Muscle of leg (tissue), 11 donors: ENCODE results near the gene CCM2. TPM values are rescaled to one million over a fixed set of nuclear protein-coding genes. Genes with fewer than 3 reads are reported as not detected.

Experiments used
- DNase-seq: peaks from one replicate; pipeline ENCODE4 v3.0.0; 2013
- H3K27ac ChIP-seq: one replicate; pipeline ENCODE4 v1.5.1; 2013; ENCODE audit warnings: mild to moderate bottlenecking, low read length, control low read depth
- H3K27me3 ChIP-seq: one replicate; pipeline ENCODE4 v1.6.1; 2013; ENCODE audit warnings: low read length; ENCODE audit not compliant: control insufficient read depth, insufficient read depth
- H3K36me3 ChIP-seq: one replicate; pipeline ENCODE4 v1.6.1; 2013; ENCODE audit warnings: low read length; ENCODE audit not compliant: control insufficient read depth, insufficient read depth
- H3K4me1 ChIP-seq: one replicate; pipeline ENCODE4 v1.6.1; 2013; ENCODE audit warnings: low read length; ENCODE audit not compliant: control insufficient read depth, insufficient read depth
- H3K4me3 ChIP-seq: one replicate; pipeline ENCODE4 v1.5.1; 2013; ENCODE audit warnings: low read length, control low read depth
- H3K9me3 ChIP-seq: replicated peaks from 2 replicates; pipeline ENCODE4 v1.6.1; 2013; ENCODE audit warnings: low read depth, low read length; ENCODE audit not compliant: control insufficient read depth
- WGBS: methylation state at CpG from one replicate; pipeline ENCODE4 v1.1.5; 2013; ENCODE audit warnings: missing lambda C conversion rate; ENCODE audit not compliant: insufficient coverage; 5-methylcytosine and 5-hydroxymethylcytosine counted together
- polyA plus RNA-seq, 8 donors: library from polyadenylated mRNA; unstranded; fragments of 120-200 nt; gene quantifications; one replicate each; pipeline versions ENCODE4 v1.2.1 to v1.2.3, GENCODE V29; 2013; ENCODE audit warnings: inconsistent platforms in 1 of 8, low replicate concordance in 1 of 8; ENCODE audit not compliant: insufficient read length in 8 of 8, insufficient read depth in 1 of 8
- total RNA-seq: library from RNA; stranded (reverse); fragments of 120-200 nt; gene quantifications from one replicate; pipeline ENCODE4 v1.2.4, GENCODE V29; 2013

Gene CCM2
- total and polyA plus RNA-seq, 9 donors: 36.1 to 47.2 (median 43.1) TPM

DNA sequence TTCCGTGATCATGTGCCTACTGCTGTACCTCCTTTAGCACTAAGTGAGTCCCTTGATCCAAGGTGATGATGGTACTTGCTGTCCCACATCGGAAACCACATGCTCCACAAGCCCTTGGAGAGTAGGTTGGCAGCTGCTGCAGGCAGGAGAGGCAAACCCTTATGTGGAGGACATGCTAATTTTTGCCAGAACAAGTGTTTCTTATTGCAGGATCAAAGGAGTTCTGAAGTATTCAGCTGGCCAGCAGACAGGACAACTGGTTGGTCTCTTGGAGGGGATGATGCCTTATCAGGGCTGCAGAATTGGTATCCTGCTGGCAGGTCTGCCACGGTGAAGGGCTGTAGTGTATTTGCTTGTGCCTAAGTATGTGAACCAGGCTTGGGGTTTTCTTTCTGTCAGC is 52.0 kb downstream of the CCM2 start:
- peaks cover 24% of the 10 kb centered on the region for H3K36me3 ChIP-seq
- 87% methylated on average over 3 of the region's 3 CpGs for whole genome bisulfite sequencing
- no peaks in the 10 kb centered on the region for H3K27me3 ChIP-seq
- no peak overlapping the region for H3K4me3 ChIP-seq
- DNase-seq: peak; percentile 30
- H3K27ac ChIP-seq: no peak overlapping the region
- peaks cover 4% of the 10 kb centered on the region for H3K4me1 ChIP-seq
- H3K9me3 ChIP-seq: no peaks in the 10 kb centered on the region

DNA sequence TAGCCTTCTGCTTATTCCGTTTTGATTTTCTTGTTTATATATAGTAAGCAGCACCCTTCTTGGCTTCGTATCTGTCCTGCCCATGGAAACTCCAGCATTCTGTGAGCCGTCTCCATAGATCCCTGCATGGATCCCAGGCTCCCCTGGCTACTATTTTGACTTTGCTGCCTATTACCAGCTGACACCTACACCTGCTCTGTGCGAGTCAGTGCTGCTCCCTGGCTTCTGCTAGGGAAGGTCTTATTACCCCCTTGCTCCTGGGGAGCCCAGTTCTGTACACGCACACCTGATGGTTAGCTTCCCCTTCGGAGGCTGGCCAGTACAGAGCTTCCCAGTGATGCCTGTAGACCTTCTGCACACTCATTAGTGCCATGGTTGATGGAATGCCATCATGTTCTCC is 53.4 kb downstream of the CCM2 start:
- DNase-seq: no peak
- Histone ChIP-seq H3K9me3 (no peaks in the 10 kb centered on the region), H3K36me3 (peaks cover 19% of the 10 kb centered on the region), H3K4me3 (no peak overlapping the region), H3K27me3 (no peaks in the 10 kb centered on the region), H3K4me1 (peaks cover 4% of the 10 kb centered on the region), H3K27ac (no peak overlapping the region)
- WGBS: 80% methylated on average over 3 of the region's 6 CpGs

DNA sequence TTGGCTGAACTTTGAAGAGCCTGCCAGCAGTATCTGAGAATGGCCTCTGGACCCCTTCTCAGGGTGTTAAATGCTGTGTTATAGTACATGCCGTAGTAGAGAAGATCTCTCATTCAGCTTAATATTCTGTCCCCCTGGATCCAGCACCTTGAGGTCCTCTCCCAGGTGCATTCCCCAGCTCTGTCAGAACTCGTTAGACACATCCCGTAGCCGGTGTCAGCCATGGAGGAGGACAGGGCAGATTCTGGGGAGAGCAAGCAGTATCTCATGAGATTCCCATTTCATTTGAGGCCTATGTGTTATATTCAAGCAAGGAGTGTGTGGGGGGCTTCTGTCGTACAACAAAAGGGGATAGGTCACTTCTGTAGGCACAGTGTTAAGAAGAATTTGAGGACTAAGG is 53.9 kb downstream of the CCM2 start:
- no peak for DNase-seq
- Histone ChIP-seq H3K4me3 (no peak overlapping the region), H3K36me3 (peaks cover 15% of the 10 kb centered on the region), H3K27ac (no peak overlapping the region), H3K4me1 (peaks cover 4% of the 10 kb centered on the region), H3K9me3 (no peaks in the 10 kb centered on the region), H3K27me3 (no peaks in the 10 kb centered on the region)
- 96% methylated on average over 3 of the region's 5 CpGs for WGBS

DNA sequence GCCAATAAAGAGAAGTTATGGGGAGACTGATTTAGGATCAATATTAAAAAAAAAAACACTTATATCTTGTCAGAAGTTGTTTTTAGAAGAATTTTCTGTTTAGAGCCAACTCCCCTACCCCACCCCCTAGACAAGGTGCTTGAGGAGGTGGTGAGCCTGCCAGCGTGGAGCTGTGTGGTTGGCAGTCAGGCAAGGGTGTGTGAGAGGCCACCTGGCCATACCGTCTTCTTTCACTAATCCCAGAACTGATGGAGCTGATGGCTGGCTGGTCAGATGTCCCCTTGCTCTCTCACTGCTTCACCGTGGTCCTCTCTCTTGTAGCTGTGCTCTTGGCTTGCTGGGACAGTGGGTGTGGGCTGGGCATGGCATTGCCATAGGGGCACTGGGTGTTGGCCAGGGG is 54.4 kb downstream of the CCM2 start:
- no peak overlapping the region for H3K27ac ChIP-seq
- DNase-seq: no peak
- peaks cover 14% of the 10 kb centered on the region for H3K36me3 ChIP-seq
- H3K4me1 ChIP-seq: peaks cover 4% of the 10 kb centered on the region
- WGBS: 100% methylated on average over 1 of the region's 3 CpGs
- no peak overlapping the region for H3K4me3 ChIP-seq
- H3K27me3 ChIP-seq: no peaks in the 10 kb centered on the region
- H3K9me3 ChIP-seq: no peaks in the 10 kb centered on the region

DNA sequence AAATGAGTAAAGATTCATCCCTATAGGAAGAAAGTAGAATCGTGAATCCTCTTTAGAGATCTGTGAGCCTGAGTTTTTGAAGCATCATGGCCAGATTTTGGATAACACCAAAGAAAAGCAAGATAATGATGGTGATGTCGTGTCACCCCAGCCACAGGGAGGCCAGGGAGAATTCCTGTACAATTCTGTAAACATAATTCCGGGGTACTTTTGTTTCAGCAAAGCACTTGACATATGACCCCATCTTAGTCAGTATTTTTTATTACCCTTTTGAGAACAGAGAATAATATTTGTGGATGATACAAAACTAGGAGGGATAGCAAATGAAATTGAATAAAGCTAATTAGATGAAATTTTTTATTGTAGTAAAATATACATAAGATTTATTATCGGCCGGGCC is 55.0 kb downstream of the CCM2 start:
- H3K27me3 ChIP-seq: no peaks in the 10 kb centered on the region
- H3K27ac ChIP-seq: no peak overlapping the region
- no peaks in the 10 kb centered on the region for H3K9me3 ChIP-seq
- no peak overlapping the region for H3K4me3 ChIP-seq
- H3K4me1 ChIP-seq: peaks cover 4% of the 10 kb centered on the region
- no peak for DNase-seq
- no CpG with 5 or more reads among the region's 5 CpGs for WGBS
- peaks cover 14% of the 10 kb centered on the region for H3K36me3 ChIP-seq

DNA sequence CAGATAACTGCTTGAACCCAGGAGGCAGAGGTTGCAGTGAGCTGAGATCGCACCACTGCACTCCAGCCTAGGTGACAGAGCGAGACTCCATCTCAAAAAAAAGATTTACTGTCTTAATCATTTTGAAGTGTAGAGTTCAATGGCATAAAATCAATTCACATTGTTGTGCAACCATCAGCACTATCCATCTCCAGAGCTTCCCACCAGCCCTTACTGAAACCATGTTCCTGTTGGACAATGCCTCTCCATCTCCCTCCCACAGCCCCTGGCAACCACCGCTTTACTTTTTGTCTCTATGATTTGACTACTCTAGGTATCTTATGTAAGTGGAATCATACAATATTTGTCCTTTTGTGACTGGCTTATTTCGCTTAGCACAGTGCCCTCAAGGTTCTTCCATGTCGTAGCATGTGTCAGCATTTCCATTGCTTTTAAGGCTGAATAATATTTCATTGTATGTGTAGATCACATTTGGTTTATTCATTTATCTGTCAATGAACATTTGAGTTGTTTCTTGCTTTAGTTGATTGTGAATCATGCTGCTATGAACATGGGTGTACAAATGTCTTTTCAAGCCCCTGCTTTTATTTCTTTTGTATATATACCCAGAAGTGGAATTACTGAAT is 55.7 kb downstream of the CCM2 start:
- WGBS: no CpG with 5 or more reads among the region's 5 CpGs
- H3K9me3 ChIP-seq: no peaks in the 10 kb centered on the region
- H3K4me1 ChIP-seq: peaks cover 4% of the 10 kb centered on the region
- H3K4me3 ChIP-seq: no peak overlapping the region
- no peak overlapping the region for H3K27ac ChIP-seq
- H3K27me3 ChIP-seq: no peaks in the 10 kb centered on the region
- DNase-seq: no peak
- peaks cover 10% of the 10 kb centered on the region for H3K36me3 ChIP-seq

DNA sequence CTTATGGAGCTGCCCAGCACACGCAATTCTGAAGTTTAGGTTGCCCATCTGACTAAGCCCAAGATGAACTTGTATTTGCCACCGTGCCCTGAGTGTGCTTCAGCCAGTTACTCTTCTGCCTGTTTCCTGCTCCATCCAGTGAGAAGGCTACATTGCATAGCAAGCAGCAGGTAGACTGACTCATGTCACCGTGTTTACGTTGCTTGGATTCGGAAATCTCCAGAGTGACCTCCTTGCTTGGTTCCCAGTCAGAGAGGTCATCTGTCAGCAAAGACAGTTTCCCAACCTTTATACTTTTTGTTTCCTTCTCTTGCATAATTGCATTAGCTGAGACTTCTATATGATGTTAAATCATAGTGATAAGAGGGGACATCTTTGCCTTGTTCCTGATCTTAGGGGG is 57.9 kb downstream of the CCM2 start:
- WGBS: 84% methylated on average over 5 of the region's 5 CpGs
- H3K27ac ChIP-seq: no peak overlapping the region
- no peak for DNase-seq

DNA sequence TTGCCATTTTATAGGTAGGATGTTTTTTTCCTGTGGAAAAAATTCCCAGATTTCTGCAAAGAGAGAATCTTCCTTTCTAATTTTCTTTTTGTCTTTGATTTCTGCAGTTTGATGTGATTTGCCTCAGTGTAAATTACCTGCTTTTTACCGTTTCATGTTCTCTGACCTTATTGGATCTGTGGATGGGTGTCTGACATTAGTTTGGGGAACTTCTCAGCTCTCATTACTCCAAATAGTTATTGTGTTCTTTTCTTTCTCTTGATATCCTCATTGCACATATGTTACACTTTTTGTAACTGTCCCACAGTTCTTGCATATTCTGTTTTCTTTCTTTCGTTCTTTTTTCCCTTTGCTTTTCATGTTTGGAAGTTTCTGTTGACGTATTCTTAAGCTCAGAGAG is 60.3 kb downstream of the CCM2 start:
- H3K27ac ChIP-seq: no peak overlapping the region
- H3K4me1 ChIP-seq: no peaks in the 10 kb centered on the region
- H3K27me3 ChIP-seq: no peaks in the 10 kb centered on the region
- H3K4me3 ChIP-seq: no peak overlapping the region
- DNase-seq: no peak
- no peaks in the 10 kb centered on the region for H3K9me3 ChIP-seq
- H3K36me3 ChIP-seq: peaks cover 22% of the 10 kb centered on the region
- WGBS: no CpG with 5 or more reads among the region's 3 CpGs

More for the DNA sequence above, 57.9 kb downstream of the CCM2 start:
- Histone ChIP-seq H3K4me1 (no peaks in the 10 kb centered on the region), H3K27me3 (no peaks in the 10 kb centered on the region), H3K9me3 (no peaks in the 10 kb centered on the region), H3K36me3 (peaks cover 8% of the 10 kb centered on the region), H3K4me3 (no peak overlapping the region)

DNA sequence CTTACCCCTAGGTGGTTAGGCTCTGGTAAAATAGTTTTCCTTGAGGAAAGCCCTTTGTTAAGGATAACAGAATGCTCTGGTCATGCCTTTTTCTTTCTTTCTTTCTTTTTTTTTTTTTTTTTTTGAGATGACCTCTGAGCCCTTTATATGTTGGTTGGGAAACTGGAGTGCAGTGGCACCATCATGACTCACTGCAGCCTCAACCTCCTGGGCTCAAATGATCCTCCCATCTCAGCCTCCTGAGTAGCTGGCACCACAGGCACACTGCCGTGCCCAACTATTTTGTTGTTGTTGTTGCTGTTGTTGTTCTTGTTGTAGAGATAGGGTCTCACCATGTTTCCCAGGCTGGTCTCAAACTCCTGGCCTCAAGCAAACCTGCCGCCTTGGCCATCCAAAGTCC is 61.4 kb downstream of the CCM2 start:
- no CpG with 5 or more reads among the region's 2 CpGs for WGBS
- Histone ChIP-seq H3K27me3 (no peaks in the 10 kb centered on the region), H3K27ac (no peak overlapping the region), H3K36me3 (peaks cover 31% of the 10 kb centered on the region), H3K4me1 (no peaks in the 10 kb centered on the region), H3K4me3 (no peak overlapping the region), H3K9me3 (no peaks in the 10 kb centered on the region)
- no peak for DNase-seq

DNA sequence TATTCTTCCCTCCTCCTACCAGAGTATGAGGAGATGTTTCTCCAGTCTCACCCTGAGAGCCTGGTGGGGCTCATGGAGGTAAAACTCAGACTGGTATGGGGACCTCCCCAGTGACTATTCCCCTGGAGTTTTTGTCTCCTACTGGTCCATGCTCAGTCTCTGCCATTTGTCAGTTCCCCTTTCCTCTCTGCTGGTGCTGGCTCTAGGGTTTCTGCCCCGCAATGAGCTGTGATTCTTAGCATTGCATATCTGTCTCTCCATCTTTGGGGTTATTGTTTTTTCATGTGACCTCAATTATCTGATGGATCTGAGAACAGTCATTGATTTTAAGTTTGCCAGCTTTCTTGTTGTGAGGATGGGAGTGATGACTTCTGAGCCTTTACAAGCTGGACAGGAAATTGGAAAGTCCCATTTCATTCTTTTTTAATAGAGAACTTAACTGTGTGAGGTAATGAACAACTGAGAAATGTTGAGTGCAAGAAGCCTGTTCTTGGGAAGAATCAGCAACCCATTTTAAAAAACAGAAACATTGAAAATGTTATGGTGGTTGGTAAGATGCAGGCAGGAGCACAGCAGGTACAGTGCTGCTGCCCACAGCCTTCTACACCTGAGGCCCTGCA is 61.9 kb downstream of the CCM2 start:
- no peaks in the 10 kb centered on the region for H3K9me3 ChIP-seq
- H3K36me3 ChIP-seq: peaks cover 33% of the 10 kb centered on the region
- no peak for DNase-seq
- H3K4me3 ChIP-seq: no peak overlapping the region
- H3K4me1 ChIP-seq: no peaks in the 10 kb centered on the region
- no peak overlapping the region for H3K27ac ChIP-seq
- WGBS: no CpG with 5 or more reads among the region's 1 CpG
- no peaks in the 10 kb centered on the region for H3K27me3 ChIP-seq
